Lower lobe of right lung (tissue), 2 donors: ENCODE measurements around the gene ADAT3. TPM values are rescaled to one million over a fixed set of nuclear protein-coding genes. Genes with fewer than 3 reads are reported as not detected.

ENCODE experiments used
- ATAC-seq, 2 donors: fragments of 200-7000 bp; cut with Tn5 transposase; one replicate each; pipeline ENCODE4 v1.9.1; 2020 to 2022; ENCODE audit warnings: mild to moderate bottlenecking in 2 of 2, moderate library complexity in 2 of 2
- DNase-seq: peaks from one replicate; pipeline ENCODE4 v3.0.0-alpha.2; 2020
- H3K27ac ChIP-seq: fragments of 200-600 bp; one replicate; pipeline ENCODE4 v1.8.0; 2022
- H3K27me3 ChIP-seq: fragments of 200-600 bp; one replicate; pipeline ENCODE4 v1.8.0; 2022; ENCODE audit warnings: low read depth
- H3K36me3 ChIP-seq: fragments of 200-600 bp; one replicate; pipeline ENCODE4 v1.8.0; 2022; ENCODE audit warnings: mild to moderate bottlenecking
- H3K4me1 ChIP-seq: fragments of 200-600 bp; one replicate; pipeline ENCODE4 v1.8.0; 2022
- H3K4me3 ChIP-seq: fragments of 200-600 bp; one replicate; pipeline ENCODE4 v1.8.0; 2022; ENCODE audit warnings: mild to moderate bottlenecking
- H3K9me3 ChIP-seq: fragments of 200-600 bp; one replicate; pipeline ENCODE4 v1.8.0; 2022
- intact Hi-C: fragments of 100-400 bp; cut with DNase I; formaldehyde crosslinking; loops from one replicate; pipeline ENCODE4 v1.11.0; 2022
- total RNA-seq: library from RNA; stranded (reverse); fragmentation: NEBNext Ultra II Directional; extraction: Animal tissue kit (Norgen Biotek cat#: 25700); gene quantifications from one replicate; pipeline ENCODE4 v1.2.1, GENCODE V29; 2021
- TF ChIP-seq, protein P1 (sequence below): fragments of 200-600 bp; IDR thresholded peaks from one replicate; pipeline ENCODE4 v1.8.0; 2022; ENCODE audit warnings: antibody characterized with exemption, mild to moderate bottlenecking
- donor health status: DM: no; HTN: yes; CAD: no; lungs with severe emphysema.

Gene ADAT3
- total RNA-seq, 1 donor from 2014 or later: 6.2 TPM

DNA sequence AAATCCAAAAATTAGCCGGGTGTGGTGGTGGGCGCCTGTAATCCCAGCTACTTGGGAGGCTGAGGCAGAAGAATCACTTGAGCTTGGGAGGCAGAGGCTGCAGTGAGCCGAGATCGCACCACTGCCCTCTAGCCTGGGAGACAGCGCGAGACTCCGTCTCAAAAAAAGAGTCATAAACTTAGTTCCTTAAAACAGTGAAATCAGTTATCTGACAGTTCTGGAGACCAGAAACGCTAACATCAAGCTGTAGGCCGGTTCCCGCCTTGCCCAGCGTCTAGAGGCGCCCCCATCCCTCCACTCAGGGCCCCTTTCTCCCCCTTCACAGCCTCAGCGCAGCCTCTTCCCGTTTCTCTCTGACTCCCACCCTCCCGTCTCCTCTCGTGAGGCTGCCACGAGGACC lies 11.9 kb downstream of the ADAT3 start:
- H3K27ac ChIP-seq: no peak overlapping the region
- DNase-seq (no peak), ATAC-seq (no peak)
- H3K4me1 ChIP-seq: no peaks in the 10 kb centered on the region
- no peaks in the 10 kb centered on the region for H3K27me3 ChIP-seq
- intact Hi-C loops: no loop called here
- TF ChIP-seq, protein P1, sequence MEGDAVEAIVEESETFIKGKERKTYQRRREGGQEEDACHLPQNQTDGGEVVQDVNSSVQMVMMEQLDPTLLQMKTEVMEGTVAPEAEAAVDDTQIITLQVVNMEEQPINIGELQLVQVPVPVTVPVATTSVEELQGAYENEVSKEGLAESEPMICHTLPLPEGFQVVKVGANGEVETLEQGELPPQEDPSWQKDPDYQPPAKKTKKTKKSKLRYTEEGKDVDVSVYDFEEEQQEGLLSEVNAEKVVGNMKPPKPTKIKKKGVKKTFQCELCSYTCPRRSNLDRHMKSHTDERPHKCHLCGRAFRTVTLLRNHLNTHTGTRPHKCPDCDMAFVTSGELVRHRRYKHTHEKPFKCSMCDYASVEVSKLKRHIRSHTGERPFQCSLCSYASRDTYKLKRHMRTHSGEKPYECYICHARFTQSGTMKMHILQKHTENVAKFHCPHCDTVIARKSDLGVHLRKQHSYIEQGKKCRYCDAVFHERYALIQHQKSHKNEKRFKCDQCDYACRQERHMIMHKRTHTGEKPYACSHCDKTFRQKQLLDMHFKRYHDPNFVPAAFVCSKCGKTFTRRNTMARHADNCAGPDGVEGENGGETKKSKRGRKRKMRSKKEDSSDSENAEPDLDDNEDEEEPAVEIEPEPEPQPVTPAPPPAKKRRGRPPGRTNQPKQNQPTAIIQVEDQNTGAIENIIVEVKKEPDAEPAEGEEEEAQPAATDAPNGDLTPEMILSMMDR: no peak
- no peak overlapping the region for H3K4me3 ChIP-seq
- peaks cover 75% of the 10 kb centered on the region for H3K36me3 ChIP-seq
- H3K9me3 ChIP-seq: no peaks in the 10 kb centered on the region

DNA sequence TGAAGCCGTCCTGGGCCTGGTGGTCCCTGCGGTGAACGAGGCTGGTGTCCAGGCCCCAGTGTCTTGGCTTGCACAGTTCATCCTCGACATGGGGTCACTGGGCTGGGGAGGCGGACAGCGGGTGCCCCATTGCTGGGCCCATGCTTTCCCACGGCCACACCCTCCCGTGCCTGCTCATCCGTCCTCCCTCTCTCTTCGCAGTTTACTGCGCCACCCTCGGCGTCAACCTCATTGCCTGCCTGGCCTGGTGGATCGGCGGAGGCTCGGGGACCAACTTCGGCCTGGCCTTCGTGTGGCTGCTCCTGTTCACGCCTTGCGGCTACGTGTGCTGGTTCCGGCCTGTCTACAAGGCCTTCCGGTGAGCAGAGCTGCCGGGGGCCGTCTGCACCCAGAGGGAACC lies 12.7 kb downstream of the ADAT3 start:
- TF ChIP-seq, protein P1: no peak
- peaks cover 68% of the 10 kb centered on the region for H3K36me3 ChIP-seq

DNA sequence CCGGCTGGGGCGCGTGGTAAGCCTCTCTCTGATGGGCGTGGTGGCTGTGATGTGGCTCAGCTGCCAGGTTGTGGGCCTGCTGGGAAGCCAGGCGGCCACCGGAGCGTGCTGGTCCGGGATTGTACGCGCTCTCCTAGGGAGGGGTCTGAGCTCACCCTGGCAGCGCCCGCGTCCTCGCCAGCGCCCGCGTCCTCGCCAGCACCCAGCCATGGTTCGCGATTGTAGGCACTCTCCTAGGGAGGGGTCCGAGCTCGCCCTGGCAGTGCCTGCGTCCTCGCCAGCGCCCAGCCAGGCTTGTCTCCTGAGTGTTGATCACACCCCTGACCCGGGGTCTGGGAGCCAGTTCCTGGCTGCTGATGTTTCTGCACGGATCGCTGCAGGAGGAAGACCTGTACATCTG lies 13.8 kb downstream of the ADAT3 start:
- intact Hi-C loops: no loop called here
- H3K9me3 ChIP-seq: no peaks in the 10 kb centered on the region
- H3K4me1 ChIP-seq: no peaks in the 10 kb centered on the region
- no peak for DNase-seq
- peaks cover 58% of the 10 kb centered on the region for H3K36me3 ChIP-seq
- no peaks in the 10 kb centered on the region for H3K27me3 ChIP-seq
- H3K27ac ChIP-seq: no peak overlapping the region
- TF ChIP-seq, protein P1: no peak
- H3K4me3 ChIP-seq: no peak overlapping the region
- no peak for ATAC-seq

More for the DNA sequence above, 12.7 kb downstream of the ADAT3 start:
- ATAC-seq: no peak
- H3K4me1 ChIP-seq: no peaks in the 10 kb centered on the region
- intact Hi-C loops: no loop called here
- no peaks in the 10 kb centered on the region for H3K27me3 ChIP-seq
- no peak overlapping the region for H3K27ac ChIP-seq
- DNase-seq: no peak
- no peaks in the 10 kb centered on the region for H3K9me3 ChIP-seq
- no peak overlapping the region for H3K4me3 ChIP-seq

DNA sequence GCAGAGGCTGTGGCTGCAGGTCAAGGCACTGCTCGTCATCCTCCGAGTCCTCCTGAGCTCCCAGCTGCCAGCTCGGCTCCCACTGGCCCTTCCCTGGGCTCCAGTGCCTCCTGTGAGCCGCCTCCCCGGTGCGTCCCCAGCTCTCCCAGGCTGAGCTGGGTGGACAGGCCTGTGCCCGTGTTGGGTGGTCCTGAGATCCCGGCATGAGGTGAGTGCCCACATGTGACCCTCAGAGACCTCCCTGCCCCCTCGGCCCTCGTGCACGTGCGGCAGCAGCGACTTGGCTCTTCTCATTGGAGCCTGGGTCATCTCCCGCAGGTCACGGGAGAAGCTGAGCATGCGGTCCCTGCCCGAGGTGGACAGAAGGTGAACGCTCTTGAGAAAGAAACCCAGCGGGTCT lies 15.4 kb downstream of the ADAT3 start:
- intact Hi-C loops: no loop called here
- Histone ChIP-seq H3K36me3 (peaks cover 60% of the 10 kb centered on the region), H3K4me1 (no peaks in the 10 kb centered on the region), H3K27ac (no peak overlapping the region), H3K27me3 (no peaks in the 10 kb centered on the region), H3K9me3 (no peaks in the 10 kb centered on the region), H3K4me3 (no peak overlapping the region)
- ATAC-seq (no peak), DNase-seq (no peak)
- TF ChIP-seq, protein P1: no peak

DNA sequence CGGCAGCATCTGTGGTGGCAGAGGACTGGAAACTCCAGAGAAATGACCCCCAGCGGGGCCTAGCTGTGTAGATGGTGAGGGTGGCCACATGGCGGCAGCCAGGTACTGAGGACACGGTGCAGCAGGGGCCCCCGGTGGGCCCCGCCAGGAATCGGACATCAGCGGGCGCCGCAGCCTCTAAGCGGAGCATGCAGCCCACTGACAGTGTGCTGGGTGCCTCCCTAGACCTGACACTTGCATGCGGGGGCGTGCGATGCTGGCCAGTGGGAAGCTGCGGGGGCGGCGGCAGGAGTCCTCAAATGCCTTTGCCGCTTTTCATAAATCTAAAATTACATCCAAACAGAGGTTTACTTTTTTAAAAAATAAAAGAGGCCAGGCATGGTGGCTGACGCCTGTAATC lies 16.1 kb downstream of the ADAT3 start:
- intact Hi-C loops: no loop called here
- Histone ChIP-seq H3K9me3 (no peaks in the 10 kb centered on the region), H3K36me3 (peaks cover 60% of the 10 kb centered on the region), H3K4me1 (no peaks in the 10 kb centered on the region), H3K27me3 (no peaks in the 10 kb centered on the region), H3K27ac (no peak overlapping the region), H3K4me3 (no peak overlapping the region)
- TF ChIP-seq, protein P1: no peak
- ATAC-seq (no peak), DNase-seq (no peak)

DNA sequence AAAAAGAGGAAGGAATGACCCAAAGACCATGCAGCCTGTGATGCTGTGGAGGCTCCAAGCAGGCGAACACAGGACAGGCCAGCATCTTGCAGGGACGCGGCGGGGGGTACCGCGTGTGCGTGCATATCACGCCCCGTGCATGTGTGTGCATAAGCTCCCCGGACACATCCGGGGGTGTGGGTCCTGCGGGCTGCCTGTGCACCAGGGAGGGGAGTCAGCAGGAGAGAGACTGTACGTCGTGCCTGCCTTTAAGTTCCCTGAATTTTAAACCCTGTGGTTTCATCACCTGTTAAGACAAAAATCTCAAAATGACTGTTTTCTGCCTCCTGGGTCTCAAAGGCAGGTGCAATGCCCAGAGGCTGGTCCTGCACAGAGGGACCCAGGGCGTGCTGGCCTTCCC lies 16.6 kb downstream of the ADAT3 start:
- no peak for DNase-seq
- intact Hi-C loops: no loop called here

More for the DNA sequence above, 16.6 kb downstream of the ADAT3 start:
- Histone ChIP-seq H3K4me1 (no peaks in the 10 kb centered on the region), H3K36me3 (peaks cover 57% of the 10 kb centered on the region), H3K27ac (no peak overlapping the region), H3K4me3 (no peak overlapping the region), H3K9me3 (no peaks in the 10 kb centered on the region), H3K27me3 (no peaks in the 10 kb centered on the region)
- TF ChIP-seq, protein P1: no peak
- no peak for ATAC-seq
